ENCODE results near the gene NCOR2. TPM values are rescaled to one million over a fixed set of nuclear protein-coding genes. Genes with fewer than 3 reads are reported as not detected.
A peak's percentile ranks its signal among the peaks of the same experiment; 100 is the strongest.

Gene NCOR2
- total and polyA plus RNA-seq, 2 of the 4 experiments (the other 2 are of a cell fraction), result 12.9 to 40.8 TPM

DNA sequence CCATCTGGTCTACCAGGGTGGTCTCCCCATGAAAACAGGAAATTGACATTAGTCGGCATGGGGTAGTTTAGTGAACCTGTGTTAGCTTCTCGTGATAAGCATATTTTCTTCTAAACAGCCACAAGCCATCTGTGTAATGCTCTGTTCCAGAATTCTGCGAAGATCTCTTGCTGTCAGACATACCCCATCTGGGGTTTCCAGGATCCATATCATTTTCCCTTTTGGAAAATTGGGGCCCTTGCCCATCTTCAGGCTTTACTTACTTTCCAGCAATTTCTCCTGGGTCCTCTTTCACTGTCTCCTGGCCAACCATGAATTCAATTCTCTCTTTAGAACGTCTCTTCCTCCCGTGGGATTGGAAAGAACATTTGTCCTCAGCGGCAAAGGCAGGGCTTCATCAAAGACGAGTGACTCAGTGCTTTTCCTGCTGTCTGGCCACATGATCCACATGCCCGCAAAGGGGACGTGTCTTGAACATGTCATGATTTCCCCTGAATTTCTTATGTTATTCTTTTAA is 21.4 kb upstream of the NCOR2 start:
- Histone ChIP-seq H3K4me3 (ENCODE audit: insufficient read depth, low read depth, low read length) (no peak overlapping the region), H3K14ac (replicated peaks; ENCODE audit: low read depth, low read length) (peak overlapping the region; percentile 51; the same call in 1 of the 2 replicates), H3K23ac (ENCODE audit: low read depth, low read length) (peak overlapping the region; percentile 55; the same call in 1 of the 2 replicates), H3K9ac (ENCODE audit: low read depth, low read length) (no peak overlapping the region; the same call in 1 of the 2 replicates), H2BK15ac (ENCODE audit: low read depth, low read length) (peak overlapping the region; percentile 10; the same call in 1 of the 3 replicates), H3K27me3 (ENCODE audit: control insufficient read depth, insufficient read depth, low read length) (peaks cover 2% of the 10 kb centered on the region; the same call in 1 of the 2 replicates), H3K56ac (ENCODE audit: extremely low read depth, insufficient read depth, low read length) (no peak overlapping the region; the same call in 1 of the 2 replicates), H3K27ac (ENCODE audit: insufficient read depth, low read length) (peak overlapping the region; percentile 19; the same call in 1 of the 2 replicates), H4K91ac (ENCODE audit: insufficient read depth, low read depth, low read length) (no peak overlapping the region), H3K9me1 (ENCODE audit: insufficient read depth, low read length) (no peaks in the 10 kb centered on the region), H3K4me1 (ENCODE audit: control insufficient read depth, insufficient read depth, low read length) (peaks cover 9% of the 10 kb centered on the region; the same call in 1 of the 2 replicates), H2AK9ac (replicated peaks; ENCODE audit: low read depth, low read length, poor library complexity) (peak overlapping the region; percentile 29), H2AFZ (replicated peaks; ENCODE audit: low read length, poor library complexity) (peak overlapping the region; percentile 17), H2BK120ac (ENCODE audit: low read depth, low read length) (peak overlapping the region; percentile 88; the same call in 1 of the 2 replicates), H3K79me1 (ENCODE audit: low read depth in 1 of 2, low read length in 2 of 2) (no peaks in the 10 kb centered on the region), H2BK5ac (ENCODE audit: low read depth, low read length, poor library complexity, severe bottlenecking) (peak overlapping the region; percentile 74), H4K20me1 (ENCODE audit: insufficient read depth, low read length) (no peaks in the 10 kb centered on the region; the same call in 1 of the 2 replicates), H2AK5ac (ENCODE audit: low read depth, low read length) (peak overlapping the region; percentile 72; the same call in 1 of the 2 replicates), H3K9me3 (ENCODE audit: control insufficient read depth, insufficient read depth, low read length) (no peaks in the 10 kb centered on the region), H3K4ac (ENCODE audit: low read depth, low read length) (peak overlapping the region; percentile 65; the same call in 1 of the 2 replicates), H3K36me3 (ENCODE audit: control insufficient read depth, insufficient read depth, low read length) (no peaks in the 10 kb centered on the region), H4K5ac (ENCODE audit: low read depth, low read length) (peak overlapping the region; percentile 51; the same call in 1 of the 2 replicates), H2BK20ac (ENCODE audit: low read depth, low read length) (peak overlapping the region; percentile 80), H3K18ac (ENCODE audit: low read depth, low read length) (peak overlapping the region; percentile 42; the same call in 1 of the 2 replicates), H3K4me2 (ENCODE audit: low read depth, low read length) (peak overlapping the region; percentile 73), H4K8ac (ENCODE audit: low read depth in 2 of 2, low read length in 2 of 2) (peak overlapping the region in 1 of 2 experiments; percentile 72; a peak in 1 of 4 replicates)
- peak; percentile 81 for DNase-seq
- POLR2A ChIA-PET (ENCODE audit: unreplicated experiment), result no interaction called here
- CTCF ChIA-PET, result no interaction called here
- intact Hi-C loops (cut with micrococcal nuclease) (no loop called here), dilution Hi-C loops (cut with HindIII; ENCODE audit: low sequenced_read_pairs, unreplicated experiment) (no loop called here), in situ Hi-C loops (cut with MboI; ENCODE audit: low sequenced_read_pairs) (no loop called here)
- TF ChIP-seq NFE2L2 (IDR thresholded peaks at IDR 0.05; ENCODE audit: low read depth, low read length) (peak; percentile 59; the same call in 1 of the 2 replicates), FOS (IDR thresholded peaks at IDR 0.05; ENCODE audit: low read depth, low read length) (peak; percentile 56; the same call in 1 of the 2 replicates), POLR2A (IDR thresholded peaks at IDR 0.05; ENCODE audit: low read depth, low read length) (no peak), RAD21 (IDR thresholded peaks at IDR 0.05; ENCODE audit: low read length) (no peak)
- TF ChIP-seq, protein P1, sequence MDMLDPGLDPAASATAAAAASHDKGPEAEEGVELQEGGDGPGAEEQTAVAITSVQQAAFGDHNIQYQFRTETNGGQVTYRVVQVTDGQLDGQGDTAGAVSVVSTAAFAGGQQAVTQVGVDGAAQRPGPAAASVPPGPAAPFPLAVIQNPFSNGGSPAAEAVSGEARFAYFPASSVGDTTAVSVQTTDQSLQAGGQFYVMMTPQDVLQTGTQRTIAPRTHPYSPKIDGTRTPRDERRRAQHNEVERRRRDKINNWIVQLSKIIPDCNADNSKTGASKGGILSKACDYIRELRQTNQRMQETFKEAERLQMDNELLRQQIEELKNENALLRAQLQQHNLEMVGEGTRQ (IDR thresholded peaks at IDR 0.05; ENCODE audit: low read depth, low read length), result peak; percentile 89
- ATAC-seq (ENCODE audit: low read depth), result peak; percentile 92
- no TSS peak for BruUV-seq (replicated peaks)
- no CpG with 5 or more reads among the region's 9 CpGs for WGBS, 2 experiments (ENCODE audit: extremely low coverage in 2 of 2, insufficient read length in 1 of 2)

All from IMR-90 (cell line).